ENCODE measurements around the gene VAPA.
"Not testable (repeated sequence)": the region's sequence is repeated elsewhere in the genome, so short reads cannot be mapped to it uniquely, and the experiment has no call there.

Gene VAPA

DNA sequence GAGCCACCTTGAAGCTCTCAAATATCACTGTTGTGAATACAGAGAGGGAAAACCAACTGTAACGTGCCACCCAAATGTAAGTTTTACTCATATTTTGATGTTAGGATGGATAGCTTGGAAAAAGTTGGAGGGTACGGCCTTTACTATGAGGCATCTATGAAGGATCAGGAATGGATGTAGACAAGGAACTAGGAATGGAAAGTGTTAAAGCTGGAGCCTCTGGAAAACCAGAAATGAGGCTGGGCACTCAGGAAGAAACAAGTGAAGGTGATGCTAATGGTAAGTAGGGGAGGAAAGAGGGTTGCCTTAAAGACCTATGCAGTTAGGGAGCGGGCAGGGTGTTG lies 27.8 kb upstream of the VAPA start:
- DNase-seq (ENCODE audit: low read depth in 3 of 3): no peak

DNA sequence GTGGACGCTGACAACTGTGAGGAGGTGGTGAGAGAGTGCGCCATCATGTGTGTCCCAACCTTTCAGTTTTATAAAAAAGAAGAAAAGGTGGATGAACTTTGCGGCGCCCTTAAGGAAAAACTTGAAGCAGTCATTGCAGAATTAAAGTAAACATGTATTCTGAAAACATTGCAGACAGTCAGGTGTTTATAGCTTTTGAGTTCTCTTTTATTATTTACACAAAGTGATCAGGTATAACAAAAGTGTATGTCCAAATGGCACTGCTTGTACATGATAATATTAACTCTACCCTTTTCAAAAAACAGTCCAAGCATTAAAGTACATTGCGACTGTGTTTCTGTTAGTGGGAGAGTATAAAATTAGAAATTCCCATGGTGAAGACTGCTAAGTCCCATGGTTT lies 25.8 kb upstream of the VAPA start:
- no peak for DNase-seq (ENCODE audit: low read depth in 3 of 3)

DNA sequence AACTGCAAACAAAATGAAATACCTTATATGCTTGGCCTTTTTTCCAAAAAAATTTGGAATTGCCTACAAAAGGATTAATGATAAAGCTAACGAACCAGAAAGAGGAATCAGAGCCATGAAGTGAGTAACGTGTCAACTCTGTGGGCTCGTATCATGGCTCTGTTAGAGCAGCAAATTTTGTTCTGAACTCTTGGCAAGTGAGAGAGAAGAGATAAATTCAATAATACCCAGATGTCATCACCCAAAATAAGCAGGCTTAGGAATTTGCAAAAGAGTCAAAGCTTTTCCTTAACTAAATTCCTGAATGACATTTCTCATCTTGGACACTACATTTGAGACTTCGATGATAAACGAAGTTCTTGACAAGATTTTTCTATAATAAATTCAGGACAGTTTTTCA lies 23.6 kb upstream of the VAPA start:
- no peak for DNase-seq (ENCODE audit: low read depth in 3 of 3)

- DNase-seq (ENCODE audit: low read depth in 3 of 3): no peak
Measured at GRCh38 chr18:9890957-9891356, 22.9 kb upstream of the VAPA start.

DNA sequence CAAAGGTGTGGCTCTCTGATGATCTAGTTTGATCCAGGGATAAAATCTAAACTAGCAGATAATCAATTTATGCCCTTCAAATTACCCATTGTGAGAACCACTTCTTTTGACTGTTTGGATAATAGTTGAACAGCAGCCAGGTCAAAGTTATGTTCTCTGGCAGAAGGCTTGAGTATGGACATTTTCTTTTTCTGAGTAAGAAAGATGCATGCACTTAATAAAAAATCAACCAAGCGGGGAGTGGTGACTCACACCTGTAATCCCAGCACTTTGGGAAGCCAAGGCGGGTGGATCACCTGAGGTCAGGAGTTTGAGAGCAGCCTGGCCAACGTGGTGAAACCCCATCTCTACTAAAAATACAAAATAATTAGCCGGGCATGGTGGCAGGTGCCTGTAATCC lies 22.3 kb upstream of the VAPA start:
- not testable (repeated sequence) for DNase-seq (ENCODE audit: low read depth in 3 of 3)

GRCh38 chr18:9894454-9895068 lies 19.3 kb upstream of the VAPA start:
- DNase-seq (ENCODE audit: low read depth in 3 of 3): no peak

DNA sequence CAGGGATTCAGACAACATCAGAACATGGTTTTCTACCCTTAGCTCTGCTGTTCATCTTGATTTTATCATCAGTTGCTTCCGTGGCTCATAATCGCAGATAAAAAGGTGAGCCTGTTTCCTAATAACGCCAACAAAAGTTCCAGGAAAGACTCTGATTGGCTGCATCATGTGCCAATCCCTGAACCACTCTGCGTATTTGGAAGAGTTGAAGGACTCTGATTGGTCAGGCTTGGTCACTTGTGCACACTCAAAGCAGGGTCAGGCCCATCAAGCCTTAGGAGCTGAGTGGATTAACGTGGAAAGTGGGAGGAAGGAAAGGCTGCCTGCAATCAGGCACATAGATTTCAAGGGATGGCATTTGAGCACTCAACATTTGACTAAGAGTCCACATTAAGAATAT lies 16.7 kb upstream of the VAPA start:
- no peak for DNase-seq (ENCODE audit: low read depth in 3 of 3)

DNA sequence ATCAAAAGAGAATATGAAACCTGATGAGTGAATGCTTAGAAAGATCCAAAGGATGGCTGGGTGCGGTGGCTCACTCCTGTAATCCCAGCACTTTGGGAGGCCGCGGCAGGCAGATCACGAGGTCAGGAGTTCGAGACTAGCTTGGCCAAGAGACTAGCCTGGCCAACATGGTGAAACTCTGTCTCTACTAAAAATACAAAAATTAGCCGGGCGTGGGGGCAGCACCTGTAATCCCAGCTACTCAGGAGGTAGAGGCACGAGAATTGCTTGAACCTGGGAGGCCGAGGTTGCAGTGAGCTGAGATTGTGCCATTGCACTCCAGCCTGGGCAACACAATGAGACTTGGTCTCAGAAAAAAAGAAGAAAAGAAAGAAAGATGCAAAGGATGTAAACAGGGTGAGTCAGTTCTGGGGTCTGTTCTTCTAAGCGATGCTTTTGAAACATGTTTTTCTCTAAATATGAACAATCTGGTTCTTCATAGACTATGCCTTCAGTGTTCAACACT lies 16.0 kb upstream of the VAPA start:
- DNase-seq (ENCODE audit: low read depth in 3 of 3): not testable (repeated sequence)

- DNase-seq (ENCODE audit: low read depth in 3 of 3): no peak
Measured at GRCh38 chr18:9898792-9899549, 14.8 kb upstream of the VAPA start.

GRCh38 chr18:9899550-9899930 lies 14.3 kb upstream of the VAPA start:
- not testable (repeated sequence) for DNase-seq (ENCODE audit: low read depth in 3 of 3)

GRCh38 chr18:9900699-9901098 lies 13.1 kb upstream of the VAPA start:
- DNase-seq (ENCODE audit: low read depth in 3 of 3): no peak

DNA sequence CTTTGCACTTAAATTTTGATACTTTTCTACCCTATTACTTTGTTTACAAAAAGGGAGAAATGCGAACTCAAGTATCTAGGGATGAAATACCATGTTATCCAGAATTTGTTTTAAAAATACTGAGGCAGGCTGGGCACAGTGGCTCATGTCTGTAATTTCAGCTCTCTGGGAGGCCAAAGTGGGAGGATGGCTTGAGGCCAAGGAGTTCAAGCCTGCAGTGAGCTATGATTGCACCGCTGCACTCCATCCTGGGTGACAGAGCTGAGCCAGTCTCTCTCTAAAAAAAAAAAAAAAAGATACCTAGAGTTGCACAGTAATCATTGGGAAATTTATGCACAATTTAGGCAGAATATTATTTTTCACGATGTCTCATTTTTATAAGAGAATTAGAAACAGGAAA lies 12.4 kb upstream of the VAPA start:
- DNase-seq (ENCODE audit: low read depth in 3 of 3): no peak

- not testable (repeated sequence) for DNase-seq (ENCODE audit: low read depth in 3 of 3)
Measured at GRCh38 chr18:9902264-9902663, 11.6 kb upstream of the VAPA start.

- DNase-seq (ENCODE audit: low read depth in 3 of 3): no peak
Measured at GRCh38 chr18:9902832-9903231, 11.0 kb upstream of the VAPA start.

DNA sequence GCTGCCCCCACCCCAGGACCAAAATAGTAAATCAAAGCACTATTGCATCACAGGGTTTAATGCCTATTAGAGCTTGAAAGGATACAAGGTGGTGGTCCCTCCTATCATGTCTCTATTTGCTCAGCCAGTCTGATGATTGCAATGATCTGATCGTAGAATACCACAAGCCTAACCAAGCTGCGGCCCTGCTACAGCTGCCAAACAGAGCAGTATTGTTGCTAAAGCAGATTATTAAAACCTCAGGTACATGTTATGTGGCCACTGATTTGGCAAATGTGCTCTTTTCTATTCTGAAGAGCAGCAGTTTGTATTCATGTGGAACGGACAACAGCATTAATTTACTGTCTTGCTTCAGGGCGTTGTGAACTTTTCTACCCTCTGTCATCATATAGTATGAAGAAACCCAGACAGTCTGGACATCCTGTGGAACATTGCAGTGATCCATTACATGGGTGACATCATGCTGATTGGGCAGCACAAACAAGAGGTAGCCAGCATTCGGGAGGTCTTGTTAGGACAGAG lies 8.4 kb upstream of the VAPA start:
- DNase-seq (ENCODE audit: low read depth in 3 of 3): no peak

DNA sequence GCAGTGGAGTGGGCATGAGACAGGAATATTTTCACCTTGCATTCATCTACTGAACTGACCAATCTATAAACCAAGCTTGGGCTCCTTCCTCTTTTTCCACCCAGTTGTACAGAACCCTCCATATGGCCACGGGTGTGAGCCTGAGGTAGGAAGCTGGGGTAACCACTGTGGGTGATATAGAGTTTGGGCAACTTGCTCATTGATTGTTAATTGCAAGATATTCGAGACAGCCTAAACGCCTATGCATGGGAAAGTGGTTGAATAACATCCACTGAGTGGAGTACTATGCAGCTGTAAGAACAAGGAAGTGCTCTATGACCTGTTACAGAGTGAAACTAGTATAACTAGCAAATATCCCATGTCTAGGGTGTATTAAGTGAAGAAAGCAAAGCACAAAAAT lies 7.3 kb upstream of the VAPA start:
- DNase-seq (ENCODE audit: low read depth in 3 of 3): no peak

- DNase-seq (ENCODE audit: low read depth in 3 of 3): no peak
Measured at GRCh38 chr18:9907867-9908266, 5.9 kb upstream of the VAPA start.

GRCh38 chr18:9910071-9910470 lies 3.7 kb upstream of the VAPA start:
- no peak for DNase-seq (ENCODE audit: low read depth in 3 of 3)

GRCh38 chr18:9910661-9911060 lies 3.2 kb upstream of the VAPA start:
- DNase-seq (ENCODE audit: low read depth in 3 of 3): no peak

DNA sequence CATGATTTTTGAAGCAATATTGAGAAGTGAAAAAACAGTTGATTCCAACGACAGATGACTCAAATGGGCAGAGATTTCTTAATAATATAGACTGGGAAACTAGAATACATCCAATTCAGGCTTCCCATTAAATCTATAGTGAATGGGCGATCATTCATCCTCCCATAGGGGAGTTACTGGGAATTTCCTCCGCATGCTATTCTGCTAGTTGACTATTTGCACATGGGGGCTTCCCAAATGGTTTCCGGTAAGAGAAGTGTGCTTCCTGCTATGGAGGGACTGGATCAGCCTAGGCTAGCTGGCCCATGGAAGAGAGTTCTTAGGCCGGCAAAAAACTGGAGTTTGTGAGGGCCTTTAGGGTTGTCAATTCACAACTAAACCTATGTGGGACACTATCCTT lies 2.6 kb upstream of the VAPA start:
- no peak for DNase-seq (ENCODE audit: low read depth in 3 of 3)

GRCh38 chr18:9912285-9912684 lies 1.5 kb upstream of the VAPA start:
- DNase-seq (ENCODE audit: low read depth in 3 of 3): not testable (repeated sequence)

DNA sequence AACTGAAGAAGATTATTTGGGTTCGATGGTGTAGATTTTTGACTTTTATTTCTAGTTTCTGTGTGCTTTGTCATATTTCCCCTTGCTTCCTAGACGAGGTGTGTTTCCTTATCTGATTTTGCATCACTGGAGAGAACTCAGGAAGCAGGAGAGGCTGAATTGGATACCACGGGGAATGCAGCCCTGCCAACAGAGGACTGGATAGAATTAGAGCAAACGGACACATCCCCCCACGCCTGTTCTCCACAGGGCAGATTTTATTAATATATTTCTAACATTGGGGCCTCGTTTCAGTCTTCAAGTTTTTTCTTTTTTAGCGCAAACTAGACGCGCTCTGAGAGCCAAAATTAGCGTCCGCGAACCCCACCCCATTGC lies 678 bp upstream of the VAPA start:
- DNase-seq (ENCODE audit: low read depth in 3 of 3): peak in 1 of 3 experiments; percentile 4

- DNase-seq (ENCODE audit: low read depth in 3 of 3): no peak
Measured at GRCh38 chr18:9914334-9914583, 443 bp downstream of the VAPA start.

All from stimulated activated CD4-positive, alpha-beta T cell treated with anti-CD3 and anti-CD28 coated beads, TNF-alpha, amount 100 ng/mL, for 4 hours (primary cell).